Keratinocyte (primary cell): ENCODE data around the gene GBX2.

ENCODE experiments used
- EZH2 ChIP-seq: IDR thresholded peaks from one replicate; pipeline ENCODE4 v1.6.1; 2012; ENCODE audit warnings: inconsistent platforms, mild to moderate bottlenecking, low read length, moderate library complexity
- TF ChIP-seq, protein P1 (sequence below), 3 experiments: IDR thresholded peaks in 1 of 3; conservative IDR thresholded peaks in 1 of 3; optimal IDR thresholded peaks in 1 of 3; 2 replicates in 2 of 3; 3 replicates in 1 of 3; pipeline versions ENCODE3 to v1.5.1; 2011; ENCODE audit warnings: low read length in 3 of 3, mild to moderate bottlenecking in 3 of 3, moderate library complexity in 2 of 3, control low read depth in 1 of 3, inconsistent platforms in 1 of 3; ENCODE audit not compliant: insufficient read depth in 2 of 3; ENCODE audit errors: extremely low read depth in 1 of 3

DNA sequence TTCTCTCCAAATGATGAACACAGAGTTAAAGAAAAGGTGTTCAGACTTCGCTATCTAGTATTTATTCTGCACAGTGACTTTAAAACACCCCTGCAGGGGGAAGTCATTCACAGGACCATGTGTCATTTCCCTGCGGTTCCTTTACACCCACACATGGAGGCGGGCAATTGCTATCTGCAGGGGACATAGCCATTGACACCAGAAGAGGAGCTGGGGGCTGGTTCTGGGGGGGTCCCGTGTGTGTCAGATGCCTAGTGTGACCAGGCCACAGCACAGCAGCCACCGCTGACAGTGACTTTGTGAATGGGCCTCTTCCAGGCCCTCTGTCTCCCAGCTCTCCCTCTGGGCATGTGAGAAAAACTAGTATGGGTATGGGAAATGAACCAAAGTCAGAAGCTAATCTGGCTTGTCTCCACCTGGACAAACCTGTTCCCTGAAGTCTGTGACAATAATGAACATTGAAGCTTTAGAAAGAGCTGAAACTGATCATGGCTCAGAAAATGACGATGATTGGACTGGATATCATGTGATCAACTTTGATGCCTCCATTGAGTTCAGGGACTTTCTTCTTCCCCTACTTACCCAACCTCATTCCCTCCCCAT is 7.5 kb upstream of the GBX2 start:
- TF ChIP-seq, protein P1, sequence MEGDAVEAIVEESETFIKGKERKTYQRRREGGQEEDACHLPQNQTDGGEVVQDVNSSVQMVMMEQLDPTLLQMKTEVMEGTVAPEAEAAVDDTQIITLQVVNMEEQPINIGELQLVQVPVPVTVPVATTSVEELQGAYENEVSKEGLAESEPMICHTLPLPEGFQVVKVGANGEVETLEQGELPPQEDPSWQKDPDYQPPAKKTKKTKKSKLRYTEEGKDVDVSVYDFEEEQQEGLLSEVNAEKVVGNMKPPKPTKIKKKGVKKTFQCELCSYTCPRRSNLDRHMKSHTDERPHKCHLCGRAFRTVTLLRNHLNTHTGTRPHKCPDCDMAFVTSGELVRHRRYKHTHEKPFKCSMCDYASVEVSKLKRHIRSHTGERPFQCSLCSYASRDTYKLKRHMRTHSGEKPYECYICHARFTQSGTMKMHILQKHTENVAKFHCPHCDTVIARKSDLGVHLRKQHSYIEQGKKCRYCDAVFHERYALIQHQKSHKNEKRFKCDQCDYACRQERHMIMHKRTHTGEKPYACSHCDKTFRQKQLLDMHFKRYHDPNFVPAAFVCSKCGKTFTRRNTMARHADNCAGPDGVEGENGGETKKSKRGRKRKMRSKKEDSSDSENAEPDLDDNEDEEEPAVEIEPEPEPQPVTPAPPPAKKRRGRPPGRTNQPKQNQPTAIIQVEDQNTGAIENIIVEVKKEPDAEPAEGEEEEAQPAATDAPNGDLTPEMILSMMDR (optimal IDR thresholded peaks at IDR 0.05 in 1 of 3, IDR thresholded peaks at IDR 0.05 in 1 of 3, conservative IDR thresholded peaks at IDR 0.05 in 1 of 3; ENCODE audit: extremely low read depth in 1 of 3, insufficient read depth in 2 of 3, low read length in 3 of 3) = no peak
- no peak for TF ChIP-seq EZH2
